HEK293 (cell line): ENCODE data around the gene MECP2.

Experiments
- CTCF ChIA-PET: fragments of 350-600 bp; formaldehyde crosslinking; extraction: SDS; loops from one replicate; lab custom pipeline; 2021; ENCODE audit warnings: antibody characterized with exemption; lab: Yijun Ruan, JAX
- POLR2A ChIA-PET: fragments of 300-600 bp; formaldehyde crosslinking; extraction: SDS; loops from one replicate; lab custom pipeline; 2020; ENCODE audit warnings: antibody characterized with exemption, inconsistent platforms; lab: Yijun Ruan, JAX
- H3K27ac ChIP-seq: fragments of 200-500 bp; sonication (Bioruptor generic); 2 replicates; pipeline ENCODE4 v1.5.1; 2014; ENCODE audit warnings: low read depth, low read length, control low read depth, inconsistent platforms; ENCODE audit errors: extremely low read depth
- H3K36me3 ChIP-seq, 2 experiments: fragments of 200-500 bp in 1 of 2; sonication (Bioruptor generic) in 1 of 2; 1 replicate in 1 of 2; 2 replicates in 1 of 2; pipeline ENCODE4 v1.5.1; 2014 to 2017; ENCODE audit warnings: inconsistent platforms in 2 of 2, low read length in 2 of 2; ENCODE audit not compliant: control insufficient read depth in 2 of 2, insufficient read depth in 1 of 2
- H3K4me1 ChIP-seq: fragments of 200-500 bp; sonication (Bioruptor generic); 2 replicates; pipeline ENCODE4 v1.5.1; 2014; ENCODE audit warnings: mild to moderate bottlenecking, low read length, inconsistent platforms; ENCODE audit not compliant: control insufficient read depth, insufficient read depth
- H3K4me3 ChIP-seq: 2 replicates; pipeline ENCODE4 v1.5.1; 2011; ENCODE audit warnings: low read depth, mild to moderate bottlenecking, control low read depth, low read length, moderate library complexity
- H3K9me3 ChIP-seq: fragments of 200-500 bp; sonication (Bioruptor generic); 2 replicates; pipeline ENCODE4 v1.5.1; 2014; ENCODE audit warnings: low read depth, low read length, inconsistent platforms; ENCODE audit not compliant: control insufficient read depth, insufficient read depth
- HIC1 ChIP-seq: fragments of 450-650 bp; formaldehyde crosslinking; IDR thresholded peaks from 2 replicates; pipeline ENCODE4 v1.5.1; 2016; ENCODE audit warnings: missing biosample characterization, missing genetic modification characterization
- HOXD13 ChIP-seq: sonication (generic); formaldehyde crosslinking; IDR thresholded peaks from 2 replicates; pipeline ENCODE4 v1.8.0; 2022; ENCODE audit warnings: missing genetic modification reagents, borderline replicate concordance
- REPIN1 ChIP-seq: fragments of 450-650 bp; formaldehyde crosslinking; IDR thresholded peaks from 2 replicates; pipeline ENCODE4 v1.5.1; 2017; ENCODE audit warnings: missing biosample characterization, missing genetic modification characterization, low read depth
- ZBTB1 ChIP-seq: fragments of 450-650 bp; formaldehyde crosslinking; IDR thresholded peaks from 2 replicates; pipeline ENCODE4 v1.5.1; 2016; ENCODE audit warnings: missing biosample characterization, missing genetic modification characterization
- ZBTB11 ChIP-seq: fragments of 450-650 bp; formaldehyde crosslinking; conservative IDR thresholded peaks from 2 replicates; pipeline ENCODE4 v1.5.1; 2016; ENCODE audit warnings: low read depth, missing biosample characterization, missing genetic modification characterization
- ZBTB26 ChIP-seq: fragments of 450-650 bp; formaldehyde crosslinking; optimal IDR thresholded peaks from 2 replicates; pipeline ENCODE3; 2016; ENCODE audit warnings: missing biosample characterization, mild to moderate bottlenecking, missing genetic modification characterization
- ZBTB44 ChIP-seq: fragments of 450-650 bp; IDR thresholded peaks from 2 replicates; pipeline ENCODE4 v1.5.1; 2018; ENCODE audit warnings: missing biosample characterization, mild to moderate bottlenecking, missing genetic modification characterization
- ZBTB6 ChIP-seq: fragments of 450-650 bp; formaldehyde crosslinking; IDR thresholded peaks from 2 replicates; pipeline ENCODE4 v1.5.1; 2017; ENCODE audit warnings: missing biosample characterization, missing genetic modification characterization
- ZFP37 ChIP-seq: fragments of 450-650 bp; formaldehyde crosslinking; IDR thresholded peaks from 2 replicates; pipeline ENCODE4 v1.5.1; 2016; ENCODE audit warnings: missing biosample characterization, missing genetic modification characterization
- ZFP41 ChIP-seq: fragments of 450-650 bp; formaldehyde crosslinking; IDR thresholded peaks from 2 replicates; pipeline ENCODE4 v1.5.1; 2016; ENCODE audit warnings: missing biosample characterization, missing genetic modification characterization, borderline replicate concordance
- ZNF335 ChIP-seq: fragments of 450-650 bp; formaldehyde crosslinking; conservative IDR thresholded peaks from 2 replicates; pipeline ENCODE4 v1.5.1; 2016; ENCODE audit warnings: missing biosample characterization, missing genetic modification characterization
- ZNF350 ChIP-seq: fragments of 450-650 bp; formaldehyde crosslinking; IDR thresholded peaks from 2 replicates; pipeline ENCODE4 v1.5.0; 2017; ENCODE audit warnings: missing biosample characterization, mild to moderate bottlenecking, missing genetic modification characterization
- ZNF473 ChIP-seq: fragments of 450-650 bp; formaldehyde crosslinking; IDR thresholded peaks from 2 replicates; pipeline ENCODE4 v1.5.1; 2017; ENCODE audit warnings: missing biosample characterization, missing genetic modification characterization
- ZNF488 ChIP-seq: fragments of 450-650 bp; formaldehyde crosslinking; IDR thresholded peaks from 2 replicates; pipeline ENCODE4 v1.5.1; 2016; ENCODE audit warnings: missing biosample characterization, missing genetic modification characterization
- ZNF521 ChIP-seq: fragments of 450-650 bp; formaldehyde crosslinking; IDR thresholded peaks from 2 replicates; pipeline ENCODE4 v1.5.1; 2017; ENCODE audit warnings: missing biosample characterization, mild to moderate bottlenecking, missing genetic modification characterization
- ZNF544 ChIP-seq: fragments of 450-650 bp; formaldehyde crosslinking; IDR thresholded peaks from 2 replicates; pipeline ENCODE4 v1.5.0; 2017; ENCODE audit warnings: missing biosample characterization, missing genetic modification characterization
- ZNF558 ChIP-seq: fragments of 450-650 bp; formaldehyde crosslinking; IDR thresholded peaks from 2 replicates; pipeline ENCODE4 v1.5.1; 2016; ENCODE audit warnings: missing biosample characterization, missing genetic modification characterization
- ZNF560 ChIP-seq: fragments of 450-650 bp; formaldehyde crosslinking; IDR thresholded peaks from 2 replicates; pipeline ENCODE4 v1.5.1; 2017; ENCODE audit warnings: missing biosample characterization, missing genetic modification characterization, borderline replicate concordance
- ZNF624 ChIP-seq: fragments of 450-650 bp; formaldehyde crosslinking; IDR thresholded peaks from 2 replicates; pipeline ENCODE4 v1.5.1; 2017; ENCODE audit warnings: missing biosample characterization, missing genetic modification characterization
- ZNF707 ChIP-seq: fragments of 450-650 bp; formaldehyde crosslinking; IDR thresholded peaks from 2 replicates; pipeline ENCODE4 v1.5.1; 2016; ENCODE audit warnings: missing biosample characterization, missing genetic modification characterization
- ZNF791 ChIP-seq: fragments of 450-650 bp; formaldehyde crosslinking; IDR thresholded peaks from 2 replicates; pipeline ENCODE4 v1.5.1; 2016; ENCODE audit warnings: missing biosample characterization, missing genetic modification characterization
- ZSCAN18 ChIP-seq: fragments of 450-650 bp; formaldehyde crosslinking; IDR thresholded peaks from 2 replicates; pipeline ENCODE4 v1.5.1; 2016; ENCODE audit warnings: missing biosample characterization, missing genetic modification characterization
- ZSCAN4 ChIP-seq: fragments of 450-650 bp; formaldehyde crosslinking; IDR thresholded peaks from 2 replicates; pipeline ENCODE4 v1.5.1; 2017; ENCODE audit warnings: missing biosample characterization, missing genetic modification characterization

MECP2 gene

GRCh38 chrX:154126101-154126500, 28.6 kb upstream of the MECP2 start (continued):
- TF ChIP-seq ZBTB44 (no peak), ZNF558 (tag by site-specific recombination) (no peak), ZNF488 (tag by site-specific recombination) (no peak), ZBTB26 (no peak), ZNF707 (no peak), ZNF791 (tag by site-specific recombination) (no peak), REPIN1 (tag by site-specific recombination) (no peak), ZSCAN4 (no peak), HOXD13 (CRISPR knock-in tag) (no peak)

GRCh38 chrX:154125391-154126040, 28.0 kb upstream of the MECP2 start:
- CTCF ChIA-PET, result no interaction called here
- no peaks in the 10 kb centered on the region; the same call in 1 of the 2 replicates for H3K9me3 ChIP-seq
- POLR2A ChIA-PET, result no interaction called here
- no peak overlapping the region for H3K4me3 ChIP-seq
- H3K36me3 ChIP-seq, result no peaks in the 10 kb centered on the region
- no peak for TF ChIP-seq ZNF473 (tag by site-specific recombination)
- TF ChIP-seq ZSCAN18 (tag by site-specific recombination), result no peak
- no peak for TF ChIP-seq ZBTB6 (tag by site-specific recombination)
- TF ChIP-seq ZFP37, result no peak
- TF ChIP-seq ZNF544 (tag by site-specific recombination), result no peak
- no peak for TF ChIP-seq ZNF624 (tag by site-specific recombination)
- TF ChIP-seq ZFP41 (tag by site-specific recombination), result no peak
- TF ChIP-seq ZBTB1, result no peak
- TF ChIP-seq HIC1 (tag by site-specific recombination), result no peak
- TF ChIP-seq HOXD13 (CRISPR knock-in tag), result no peak
- TF ChIP-seq ZNF521, result no peak
- TF ChIP-seq ZNF560 (tag by site-specific recombination), result no peak
- TF ChIP-seq ZBTB11 (tag by site-specific recombination), result no peak
- no peak for TF ChIP-seq ZNF350 (tag by site-specific recombination)
- no peak for TF ChIP-seq ZNF335 (tag by site-specific recombination)
- H3K27ac ChIP-seq, result no peak overlapping the region
- H3K4me1 ChIP-seq, result no peaks in the 10 kb centered on the region
